NCI-H1092 treated with DMSO at 0.1 percent for 48 hours (cell line): ENCODE results near the gene PAXX.

Experiments
- DNase-seq: peaks from one replicate; lab custom pipeline; 2025; lab: John Stamatoyannopoulos, UW

The PAXX gene

DNA sequence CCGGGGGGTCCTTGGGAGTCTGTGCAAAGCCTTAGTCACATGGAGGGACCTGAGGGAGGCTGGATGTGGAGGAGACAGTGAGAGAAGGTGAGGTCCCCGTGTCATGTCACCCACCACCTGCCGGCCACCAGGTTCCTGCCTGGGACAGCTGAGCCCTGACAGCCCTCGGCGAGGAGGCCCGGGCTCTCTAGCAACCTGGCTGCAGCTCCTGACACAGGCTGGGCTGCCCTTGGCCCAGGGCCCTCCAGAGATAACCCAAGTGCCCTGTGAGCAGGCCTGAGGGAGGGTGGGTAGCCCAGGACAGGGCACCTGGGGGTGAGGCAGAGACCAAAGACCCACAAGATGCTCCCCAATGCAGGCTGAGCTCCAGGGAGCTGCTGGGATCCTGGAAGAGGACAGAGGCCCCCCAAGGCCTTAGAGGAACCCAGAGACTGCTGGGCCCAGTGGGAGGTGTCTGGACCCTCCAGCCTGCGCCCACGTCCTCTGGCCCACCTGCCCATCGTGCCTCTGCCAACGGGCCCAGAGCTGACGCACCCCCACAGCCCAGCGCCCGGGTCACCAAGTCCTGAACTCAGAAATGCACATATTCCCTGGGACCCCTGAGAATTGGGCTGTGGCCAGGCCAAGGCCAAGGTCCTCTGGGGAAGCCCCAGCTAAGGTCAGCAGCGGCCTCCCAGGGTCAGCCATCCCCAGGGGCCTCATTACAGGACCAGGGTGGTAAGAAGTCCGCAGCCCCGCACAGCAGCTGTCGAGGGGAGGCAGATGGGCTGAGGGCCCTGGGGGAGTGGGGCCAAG lies 23.7 kb upstream of the PAXX start:
- no peak for DNase-seq

GRCh38 chr9:136969150-136969549 lies 23.1 kb upstream of the PAXX start:
- no peak for DNase-seq

DNA sequence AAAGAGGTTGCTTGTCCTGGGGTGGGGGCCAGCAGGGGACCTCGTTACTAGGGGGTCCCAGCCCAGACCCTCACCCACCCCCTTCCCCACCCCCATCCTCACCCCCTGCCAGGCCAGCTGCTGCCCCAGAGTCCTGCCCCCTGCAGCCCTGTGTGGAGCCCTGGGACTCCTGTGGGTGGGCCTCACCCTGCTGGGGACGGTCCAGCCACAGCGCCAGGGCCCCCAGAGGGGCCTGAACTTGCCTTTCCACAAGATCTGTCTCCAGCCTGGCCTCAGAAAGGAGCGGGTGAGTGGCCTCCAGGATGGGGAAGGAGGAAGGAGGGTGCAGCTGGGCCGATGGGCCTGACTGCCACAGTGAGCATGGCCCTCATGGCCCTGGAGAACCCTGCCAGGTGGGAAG lies 22.4 kb upstream of the PAXX start:
- no peak for DNase-seq

DNA sequence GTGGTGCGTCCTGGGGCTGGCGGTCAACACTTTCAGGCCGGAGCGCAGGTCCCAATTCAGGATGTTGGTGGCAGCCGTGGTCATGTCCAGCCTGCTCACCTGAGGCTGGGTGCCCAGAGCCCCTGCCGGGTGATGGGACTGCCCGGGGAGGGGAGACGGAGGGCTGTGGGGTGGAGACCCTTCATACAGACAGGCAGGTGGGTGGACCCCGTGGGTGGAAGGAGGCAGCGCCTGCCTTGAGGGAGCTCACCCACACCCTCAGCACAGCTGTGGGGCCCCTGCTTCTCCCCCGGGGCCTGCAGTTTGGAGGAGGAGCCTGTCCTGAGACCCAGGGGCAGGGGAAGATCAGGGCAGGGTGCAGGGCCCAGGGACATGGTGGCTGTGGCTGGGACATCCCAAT lies 21.9 kb upstream of the PAXX start:
- no peak for DNase-seq

- no peak for DNase-seq
Measured at GRCh38 chr9:136971746-136972145, 20.5 kb upstream of the PAXX start.

DNA sequence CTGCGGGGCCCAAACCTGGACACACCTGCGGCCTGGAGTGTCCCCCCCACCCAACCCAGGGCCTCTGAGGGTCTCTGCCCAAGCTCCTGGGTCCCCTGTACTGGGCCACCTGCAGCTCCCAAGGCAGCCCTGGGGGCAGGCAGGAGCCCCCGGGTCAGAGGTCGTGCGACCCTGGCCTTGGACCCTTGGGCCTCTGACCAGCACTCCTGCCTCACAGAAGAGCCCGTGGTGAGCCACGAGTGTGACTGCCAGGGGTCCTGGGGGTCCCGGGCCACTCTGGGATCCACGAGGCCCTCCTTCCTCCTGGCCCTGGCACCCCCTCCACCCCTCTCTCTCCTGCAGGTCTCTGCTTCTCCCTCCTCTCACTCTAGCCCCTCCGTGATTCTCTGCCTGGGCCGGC lies 19.9 kb upstream of the PAXX start:
- DNase-seq, result no peak

DNA sequence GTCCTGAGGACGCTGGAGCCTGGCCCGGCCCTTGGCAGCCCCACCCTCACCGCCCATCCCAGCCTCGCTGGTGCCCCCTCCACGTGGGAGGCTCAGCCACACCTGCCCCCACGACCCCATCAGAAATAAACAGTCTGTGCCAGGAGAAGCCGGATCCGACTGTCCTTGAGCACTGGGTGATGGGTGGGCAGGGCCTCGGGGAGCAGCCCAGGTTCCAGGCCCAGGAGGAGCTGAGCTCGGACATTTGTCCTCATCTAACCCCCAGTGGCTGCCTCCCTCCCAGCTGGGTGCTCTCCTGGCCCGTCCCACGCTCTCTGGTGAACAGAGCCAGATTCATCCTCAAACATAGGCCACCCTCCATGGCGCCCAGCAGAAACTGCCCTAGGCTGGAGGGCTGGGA lies 19.5 kb upstream of the PAXX start:
- DNase-seq, result no peak

DNA sequence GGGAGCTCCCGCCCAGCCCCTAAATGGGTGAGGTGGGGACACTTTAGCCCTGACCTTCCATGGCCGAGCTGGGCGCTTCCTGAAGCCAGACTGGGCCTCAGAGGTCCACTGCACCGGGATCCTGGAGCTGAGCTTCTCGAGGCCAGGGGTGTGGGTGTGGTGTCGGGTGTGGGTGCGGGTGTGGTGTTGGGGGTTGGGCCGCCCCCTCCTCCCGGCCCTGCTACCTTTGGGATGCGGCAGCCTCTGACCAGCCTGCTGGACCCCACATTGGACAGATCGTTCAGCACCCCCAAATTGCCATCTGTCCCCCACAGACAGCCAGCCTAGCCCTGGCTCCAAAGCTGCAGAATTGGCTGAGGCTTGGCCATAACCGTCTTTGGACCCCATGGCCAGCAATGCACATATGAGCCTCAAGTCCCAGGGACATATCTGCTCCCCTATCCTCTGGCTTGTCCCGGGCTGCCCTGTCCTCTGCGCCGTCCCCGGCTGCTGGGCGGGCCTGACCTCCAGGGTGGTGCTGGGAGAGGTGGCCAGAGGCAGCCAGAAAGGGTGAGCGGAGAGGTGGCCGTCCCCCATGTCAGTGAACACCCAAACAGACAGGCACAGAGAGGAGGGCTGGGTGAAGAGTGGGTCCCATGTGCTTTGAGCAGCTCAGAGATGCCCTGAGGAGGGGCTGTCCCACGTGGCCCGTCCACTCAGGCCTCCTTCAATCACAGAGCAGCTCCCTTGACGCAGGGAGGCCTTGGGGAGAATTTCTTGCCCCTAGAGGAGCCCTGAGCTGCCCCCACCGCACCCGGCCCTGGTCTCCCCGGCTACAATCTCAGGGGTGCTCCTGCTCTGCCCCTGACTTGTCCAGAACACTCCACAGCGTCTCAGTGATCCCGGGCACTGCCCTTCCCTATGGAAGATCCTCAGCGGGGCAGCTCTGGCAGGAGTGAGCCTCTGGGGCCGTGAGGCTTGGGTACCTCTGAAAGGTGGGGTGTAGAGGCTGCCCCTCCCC lies 18.3 kb upstream of the PAXX start:
- DNase-seq, result no peak

- DNase-seq, result no peak
Measured at GRCh38 chr9:136974817-136975535, 17.2 kb upstream of the PAXX start.

- no peak for DNase-seq
Measured at GRCh38 chr9:136975644-136976043, 16.6 kb upstream of the PAXX start.

- no peak for DNase-seq
Measured at GRCh38 chr9:136977223-136977622, 15.0 kb upstream of the PAXX start, which contains the start of gene PTGDS. Gene PTGDS, plus strand, starts transcription at chr9:136977504. Its CDS starts 75 bp downstream, at chr9:136977579.

DNA sequence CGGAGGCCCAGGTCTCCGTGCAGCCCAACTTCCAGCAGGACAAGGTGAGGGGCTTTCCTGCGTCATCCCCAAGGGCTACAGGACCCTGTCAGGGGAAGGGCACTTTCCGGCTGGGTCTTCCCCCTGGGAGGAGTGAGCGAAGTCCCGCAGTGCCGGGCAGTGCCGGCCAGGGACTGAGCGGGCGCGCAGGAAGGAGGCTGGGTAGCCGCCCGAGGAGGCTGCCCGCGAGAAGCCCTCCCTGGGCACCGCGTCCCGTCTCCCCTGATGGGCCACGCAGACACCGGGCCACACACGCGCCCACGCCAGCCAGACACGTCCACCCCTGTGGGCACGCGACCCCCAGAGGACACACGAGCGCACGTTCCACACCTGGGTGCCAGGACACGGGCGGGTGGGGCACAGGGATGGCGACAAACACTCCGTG lies 14.6 kb upstream of the PAXX start:
- DNase-seq, result no peak

- DNase-seq, result peak; percentile 20
Measured at GRCh38 chr9:136978073-136978864, 14.0 kb upstream of the PAXX start.

GRCh38 chr9:136978865-136979544 lies 13.2 kb upstream of the PAXX start:
- no peak for DNase-seq

GRCh38 chr9:136979769-136980587 lies 12.2 kb upstream of the PAXX start:
- DNase-seq, result no peak

DNA sequence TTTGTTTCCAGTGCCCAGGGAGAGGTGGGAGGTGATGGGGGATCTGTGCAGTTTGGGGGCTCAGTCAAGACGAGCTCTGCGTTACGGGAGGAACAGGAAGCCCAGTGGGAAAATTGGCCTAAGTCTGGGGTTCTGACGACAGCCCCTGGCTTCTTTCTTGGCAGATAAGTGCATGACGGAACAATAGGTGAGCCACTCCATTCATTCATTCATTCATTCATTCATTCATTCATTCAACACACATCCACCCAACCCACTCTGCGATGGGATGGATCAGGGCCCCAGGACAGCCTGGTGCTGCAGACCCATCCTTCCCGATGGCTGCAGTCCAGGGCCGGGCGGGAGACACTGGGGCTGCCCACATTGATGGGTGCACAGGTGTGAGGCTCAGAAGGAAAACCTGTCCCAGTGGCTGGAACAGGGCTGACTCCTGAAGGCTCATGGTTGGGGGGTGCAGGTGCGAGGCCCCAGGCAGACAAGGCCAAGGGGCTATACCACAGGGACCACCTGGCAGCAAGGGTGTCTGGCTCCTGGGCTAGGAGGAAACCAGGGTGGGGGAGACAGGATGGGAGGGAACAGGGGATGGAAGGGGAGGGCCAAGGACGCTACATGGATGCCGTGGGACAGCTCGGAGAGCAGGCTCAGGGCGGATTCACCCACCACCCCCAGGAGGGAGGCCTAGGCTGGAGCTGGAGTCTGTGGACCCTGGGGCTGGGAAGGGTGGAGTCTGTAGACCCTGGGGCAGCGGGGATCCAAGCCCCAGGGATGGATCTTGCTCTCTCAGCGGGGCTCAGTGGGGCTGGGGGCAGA lies 11.3 kb upstream of the PAXX start:
- DNase-seq, result no peak

- DNase-seq, result no peak
Measured at GRCh38 chr9:136981588-136982231, 10.5 kb upstream of the PAXX start.

- DNase-seq, result no peak
Measured at GRCh38 chr9:136982232-136983051, 9.8 kb upstream of the PAXX start, which contains the start of gene LCNL1. Gene LCNL1, plus strand, starts transcription at chr9:136982993. Its CDS starts 594 bp downstream, at chr9:136983587.
